Stomach smooth muscle (tissue), 2 donors: ENCODE results near the gene PIGO.

ENCODE experiments used
- H3K27ac ChIP-seq: one replicate; pipeline ENCODE4 v1.7.0; 2013; ENCODE audit warnings: mild to moderate bottlenecking, low read length, inconsistent platforms
- H3K27me3 ChIP-seq, 2 donors: one replicate each; pipeline ENCODE4 v1.7.0; 2013; ENCODE audit warnings: low read length in 2 of 2; ENCODE audit not compliant: insufficient read depth in 2 of 2, control insufficient read depth in 1 of 2
- H3K36me3 ChIP-seq, 2 donors: one replicate each; pipeline ENCODE4 v1.7.0; 2013; ENCODE audit warnings: low read length in 2 of 2; ENCODE audit not compliant: control insufficient read depth in 2 of 2, insufficient read depth in 2 of 2
- H3K4me1 ChIP-seq: one replicate; pipeline ENCODE4 v1.7.0; 2013; ENCODE audit warnings: low read length; ENCODE audit not compliant: control insufficient read depth, insufficient read depth
- H3K4me3 ChIP-seq, 2 donors: one replicate each; pipeline ENCODE4 v1.7.0; 2013; ENCODE audit warnings: low read length in 2 of 2
- H3K9ac ChIP-seq, 2 donors: one replicate each; pipeline ENCODE4 v1.7.0; 2013; ENCODE audit warnings: low read length in 2 of 2, mild to moderate bottlenecking in 1 of 2
- H3K9me3 ChIP-seq, 2 donors: one replicate each; pipeline ENCODE4 v1.7.0; 2013; ENCODE audit warnings: low read length in 2 of 2; ENCODE audit not compliant: control insufficient read depth in 2 of 2
- donor health status: healthy.
- donor health status: Pancreatic carcinoma.

Gene PIGO

DNA sequence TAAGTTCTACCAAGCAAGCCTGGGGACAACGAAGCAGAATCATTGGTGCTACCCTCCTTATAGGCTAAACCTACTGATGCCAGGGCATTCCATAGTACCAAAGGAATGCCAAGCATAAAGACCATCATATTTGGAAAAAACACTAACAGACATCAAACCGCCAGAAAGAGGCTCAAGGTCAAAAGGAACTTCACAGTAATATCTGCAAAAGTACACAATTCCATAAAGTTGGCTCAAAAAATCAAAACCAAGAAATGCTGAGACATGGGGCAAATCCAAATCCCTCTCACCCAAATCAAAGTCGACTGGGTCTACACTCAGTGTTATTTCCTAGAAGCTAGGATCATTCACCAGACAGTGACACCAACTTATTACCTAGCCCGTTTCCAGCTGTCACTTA is 27.4 kb downstream of the PIGO start:
- H3K4me1 ChIP-seq = peaks cover 36% of the 10 kb centered on the region
- peaks cover 30 to 37% of the 10 kb centered on the region in 2 donors for H3K36me3 ChIP-seq
- H3K27ac ChIP-seq = no peak overlapping the region
- peak overlapping the region; percentile 9 to 21 for H3K4me3 ChIP-seq
- H3K9ac ChIP-seq = no peak overlapping the region
- H3K27me3 ChIP-seq = no peaks in the 10 kb centered on the region
- H3K9me3 ChIP-seq = no peaks in the 10 kb centered on the region

DNA sequence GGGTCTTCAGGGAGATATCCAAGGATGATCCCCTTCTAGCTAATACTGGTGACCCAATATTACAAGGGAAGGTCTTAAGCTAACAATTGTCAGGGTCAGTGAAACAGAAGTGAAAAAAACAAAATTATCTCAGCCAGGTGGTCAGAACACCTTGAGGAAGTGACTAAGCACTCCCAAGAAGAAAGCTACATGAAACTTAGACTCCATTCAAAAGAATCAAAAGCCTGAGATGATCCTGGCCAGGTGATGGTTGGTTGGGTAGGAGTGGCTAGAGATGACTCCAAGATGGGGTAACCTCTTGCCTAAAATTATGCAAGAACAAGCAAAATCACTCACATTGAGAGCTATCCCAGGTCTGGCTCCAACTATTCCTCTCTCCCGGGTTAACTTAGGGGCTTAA is 29.3 kb downstream of the PIGO start:
- H3K9me3 ChIP-seq = no peaks in the 10 kb centered on the region
- peaks cover 32% of the 10 kb centered on the region for H3K4me1 ChIP-seq
- no peak overlapping the region for H3K4me3 ChIP-seq
- no peaks in the 10 kb centered on the region for H3K27me3 ChIP-seq
- peak overlapping the region in 1 of 2 donors; percentile 5 for H3K9ac ChIP-seq
- no peak overlapping the region for H3K27ac ChIP-seq
- peaks cover 50 to 57% of the 10 kb centered on the region in 2 donors for H3K36me3 ChIP-seq

DNA sequence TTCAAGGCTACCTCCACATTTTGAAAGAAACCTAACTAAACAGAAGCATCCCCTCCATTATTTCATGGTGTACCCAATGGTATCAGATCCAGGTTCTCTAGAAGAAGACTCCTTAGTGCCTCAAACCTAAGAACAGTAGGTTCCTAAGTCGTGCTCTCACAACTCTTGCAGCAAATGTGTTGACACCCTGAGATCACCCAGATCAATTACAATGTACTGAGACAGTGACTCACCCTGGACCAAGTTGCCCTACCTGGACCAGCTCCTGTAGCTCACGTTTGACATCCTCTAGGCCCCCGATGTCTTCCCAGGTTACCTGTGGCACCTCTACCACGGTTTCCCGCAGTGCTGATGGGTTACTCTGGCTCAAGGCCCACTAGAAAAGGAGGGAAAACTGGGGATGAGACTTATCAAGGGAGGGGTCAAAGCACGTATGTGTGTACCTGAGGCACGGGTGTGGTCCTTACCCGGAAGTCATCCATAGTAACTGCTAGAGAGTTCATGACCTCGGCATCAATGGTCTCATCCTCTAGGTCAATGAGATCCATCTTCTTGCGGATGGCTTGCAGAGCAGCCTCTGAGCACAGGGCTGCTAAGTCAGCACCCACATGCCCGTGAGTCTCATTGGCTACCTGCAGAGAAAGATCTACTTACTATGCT is 35.7 kb downstream of the PIGO start:
- H3K4me3 ChIP-seq = no peak overlapping the region
- no peaks in the 10 kb centered on the region for H3K27me3 ChIP-seq
- peaks cover 89 to 94% of the 10 kb centered on the region in 2 donors for H3K36me3 ChIP-seq
- no peak overlapping the region for H3K9ac ChIP-seq
- H3K9me3 ChIP-seq = no peaks in the 10 kb centered on the region
- no peaks in the 10 kb centered on the region for H3K4me1 ChIP-seq
- H3K27ac ChIP-seq = no peak overlapping the region

DNA sequence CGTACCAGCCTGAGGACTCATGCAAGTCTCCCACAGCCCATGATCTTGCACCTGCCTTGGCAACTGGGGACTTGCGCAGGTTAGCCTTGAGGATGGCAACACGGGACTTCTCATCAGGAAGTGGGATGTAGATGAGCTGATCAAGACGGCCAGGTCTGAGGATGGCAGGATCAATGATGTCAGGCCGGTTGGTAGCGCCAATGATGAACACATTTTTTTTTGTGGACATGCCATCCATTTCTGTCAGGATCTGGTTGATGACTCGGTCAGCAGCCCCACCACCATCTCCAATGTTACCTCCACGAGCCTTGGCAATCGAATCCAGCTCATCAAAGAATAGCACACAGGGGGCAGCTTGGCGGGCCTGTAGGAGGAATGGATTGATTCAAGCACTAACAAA is 37.0 kb downstream of the PIGO start:
- no peak overlapping the region for H3K9ac ChIP-seq
- H3K4me3 ChIP-seq = no peak overlapping the region
- no peaks in the 10 kb centered on the region for H3K27me3 ChIP-seq
- peaks cover 82 to 85% of the 10 kb centered on the region in 2 donors for H3K36me3 ChIP-seq
- H3K9me3 ChIP-seq = no peaks in the 10 kb centered on the region
- H3K27ac ChIP-seq = no peak overlapping the region
- H3K4me1 ChIP-seq = no peaks in the 10 kb centered on the region

DNA sequence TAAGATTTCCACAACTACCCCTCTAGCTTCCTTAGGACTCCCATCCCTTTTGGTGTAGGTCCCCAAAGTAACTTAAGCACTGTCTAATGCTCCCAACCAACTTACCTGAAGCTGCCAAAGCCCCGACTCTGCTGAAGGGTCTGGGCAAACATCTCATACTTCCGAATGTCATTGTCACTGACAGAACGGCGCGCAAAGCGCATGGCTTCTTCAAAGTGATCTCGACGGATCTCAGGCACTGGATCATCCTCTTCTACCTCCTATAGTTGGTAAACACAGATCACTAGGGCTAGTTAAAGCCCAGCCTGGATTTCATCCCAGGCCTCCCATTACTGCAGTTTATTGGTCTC is 39.1 kb downstream of the PIGO start:
- Histone ChIP-seq H3K4me1 (no peaks in the 10 kb centered on the region), H3K9ac (no peak overlapping the region), H3K27ac (no peak overlapping the region), H3K4me3 (no peak overlapping the region), H3K9me3 (no peaks in the 10 kb centered on the region), H3K36me3 (peaks cover 63 to 65% of the 10 kb centered on the region in 2 donors), H3K27me3 (no peaks in the 10 kb centered on the region)

DNA sequence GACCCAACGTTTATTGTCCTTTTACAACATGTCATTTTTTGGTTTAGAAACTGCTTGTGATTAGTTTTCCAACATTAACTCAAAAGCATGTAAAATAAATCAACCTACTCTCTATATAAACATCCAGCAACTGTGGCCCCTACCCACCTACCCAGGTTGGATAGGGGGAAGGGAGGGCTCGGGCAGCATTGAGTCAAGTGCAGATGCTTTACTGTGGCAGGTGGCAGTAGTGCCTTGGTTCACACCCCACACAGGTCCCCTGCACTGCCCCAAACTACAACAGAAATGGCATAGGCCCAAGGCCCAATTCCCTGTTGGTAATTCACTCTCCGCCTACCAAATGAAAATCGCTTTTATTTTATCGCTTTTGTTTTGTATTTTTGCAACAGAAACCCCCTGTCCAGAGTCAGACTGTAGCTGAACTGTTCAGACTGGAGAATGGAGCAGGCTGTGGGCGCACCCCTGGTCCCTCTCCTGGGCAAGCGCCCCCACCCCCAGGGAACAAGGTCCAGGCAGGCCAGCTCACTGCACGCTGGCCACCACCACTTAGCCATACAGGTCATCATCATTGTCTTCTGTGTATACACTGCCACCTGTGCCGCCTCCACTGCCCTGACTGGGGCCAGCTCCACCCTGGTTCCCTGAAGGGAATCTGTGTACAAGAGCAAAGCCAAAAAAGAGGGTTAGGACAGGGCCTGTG is 39.7 kb downstream of the PIGO start:
- no peak overlapping the region for H3K4me3 ChIP-seq
- peaks cover 61 to 63% of the 10 kb centered on the region in 2 donors for H3K36me3 ChIP-seq
- no peaks in the 10 kb centered on the region for H3K9me3 ChIP-seq
- H3K27ac ChIP-seq = no peak overlapping the region
- H3K9ac ChIP-seq = no peak overlapping the region
- no peaks in the 10 kb centered on the region for H3K27me3 ChIP-seq
- H3K4me1 ChIP-seq = no peaks in the 10 kb centered on the region

GRCh38 chr9:35054871-35055644 is 41.3 kb downstream of the PIGO start:
- Histone ChIP-seq H3K9me3 (no peaks in the 10 kb centered on the region), H3K27me3 (no peaks in the 10 kb centered on the region), H3K9ac (no peak overlapping the region), H3K4me3 (no peak overlapping the region), H3K36me3 (peaks cover 52% of the 10 kb centered on the region in 2 donors), H3K27ac (no peak overlapping the region), H3K4me1 (no peaks in the 10 kb centered on the region)

DNA sequence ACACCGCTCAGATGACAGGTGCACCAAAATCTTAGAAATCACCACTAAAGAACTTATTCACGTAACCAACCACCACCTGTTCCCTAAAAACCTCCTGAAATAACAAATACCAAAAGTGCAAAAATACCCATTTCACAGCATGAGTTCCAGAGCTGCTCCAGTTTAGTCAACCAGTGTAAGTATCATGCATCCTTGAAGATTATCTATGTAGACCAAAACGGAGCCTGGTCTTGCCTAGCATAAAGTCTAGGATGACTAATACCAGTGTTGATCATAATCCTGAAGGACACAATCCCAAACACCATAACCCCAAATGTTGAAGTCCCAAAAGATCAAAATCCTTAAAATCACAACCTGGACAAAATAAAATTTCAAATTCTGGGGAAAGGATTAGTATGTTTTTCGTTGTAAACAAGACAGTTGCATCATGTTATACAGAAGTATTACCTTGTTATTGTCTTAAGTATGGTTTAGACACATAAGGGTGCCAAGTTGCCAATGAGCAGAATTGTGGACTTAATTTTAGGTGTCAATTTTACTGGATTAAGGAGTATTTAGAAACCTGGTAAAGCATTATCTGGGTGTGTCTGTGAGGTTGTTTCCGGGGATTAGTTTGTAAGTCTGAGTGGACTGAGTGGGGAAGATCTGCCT is 42.1 kb downstream of the PIGO start:
- Histone ChIP-seq H3K36me3 (peaks cover 45 to 47% of the 10 kb centered on the region in 2 donors), H3K9ac (no peak overlapping the region), H3K27me3 (no peaks in the 10 kb centered on the region), H3K4me3 (no peak overlapping the region), H3K9me3 (no peaks in the 10 kb centered on the region), H3K27ac (no peak overlapping the region), H3K4me1 (no peaks in the 10 kb centered on the region)

DNA sequence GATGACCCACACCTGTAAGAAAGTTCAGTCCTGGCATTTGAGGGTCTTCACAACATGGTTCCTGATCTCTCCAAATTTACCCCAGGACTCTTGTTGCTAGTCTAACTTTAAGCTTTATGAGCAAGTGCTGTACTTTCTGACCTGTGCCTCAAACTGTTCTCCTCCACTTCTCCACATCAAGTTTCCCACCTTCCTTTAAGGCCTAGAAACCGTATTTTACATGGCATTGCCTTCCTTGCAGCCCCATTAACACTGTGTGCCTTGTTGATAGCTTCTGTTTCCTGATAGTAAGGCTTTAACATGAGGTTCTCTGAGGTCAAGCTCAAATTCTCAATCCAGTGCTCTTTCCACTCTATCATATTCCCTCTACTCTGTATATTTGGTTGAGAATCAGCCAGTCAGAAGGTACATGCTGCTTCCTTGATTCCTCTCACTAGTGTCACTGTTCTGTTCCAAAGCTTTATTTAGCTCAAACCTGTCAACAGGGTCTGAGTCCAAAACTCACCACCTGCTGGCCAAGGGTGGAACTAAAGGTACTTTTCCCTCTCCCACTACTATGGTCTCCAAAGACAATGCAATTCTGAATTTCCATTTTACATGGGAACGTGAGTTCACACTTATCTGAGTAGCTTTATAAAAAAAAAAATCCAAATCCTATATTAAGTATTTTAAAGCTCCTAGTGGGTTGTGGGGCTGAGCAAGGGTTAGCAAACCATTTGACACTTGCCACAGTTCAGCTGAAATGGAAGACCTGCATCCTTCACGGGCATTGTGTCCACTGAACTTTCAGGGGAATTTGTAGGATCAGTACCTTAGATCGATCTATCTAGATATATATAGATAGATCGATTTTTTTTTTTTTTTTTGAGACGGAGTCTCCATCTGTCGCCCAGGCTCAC is 45.1 kb downstream of the PIGO start:
- Histone ChIP-seq H3K9ac (peak overlapping the region in 1 of 2 donors; percentile 30), H3K9me3 (no peaks in the 10 kb centered on the region), H3K4me1 (no peaks in the 10 kb centered on the region), H3K4me3 (no peak overlapping the region), H3K27ac (peak overlapping the region; percentile 24), H3K27me3 (no peaks in the 10 kb centered on the region), H3K36me3 (peaks cover 23% of the 10 kb centered on the region in 2 donors)

- no peak overlapping the region for H3K9ac ChIP-seq
- H3K27me3 ChIP-seq = no peaks in the 10 kb centered on the region
- no peak overlapping the region for H3K27ac ChIP-seq
- H3K4me3 ChIP-seq = no peak overlapping the region
- no peaks in the 10 kb centered on the region for H3K4me1 ChIP-seq
- no peaks in the 10 kb centered on the region for H3K9me3 ChIP-seq
- H3K36me3 ChIP-seq = peaks cover 31 to 33% of the 10 kb centered on the region in 2 donors
Observed at GRCh38 chr9:35048511-35048910, 47.9 kb downstream of the PIGO start.
